Caki2 (cell line): ENCODE data around the gene NUP205. TPM values are rescaled to one million over a fixed set of nuclear protein-coding genes. Genes with fewer than 3 reads are reported as not detected.
A peak's percentile ranks its signal among the peaks of the same experiment; 100 is the strongest.

ENCODE experiments used
- DNase-seq: peaks from one replicate; pipeline ENCODE4 v3.0.0-alpha.2; 2015; ENCODE audit warnings: low read depth
- in situ Hi-C: cut with HindIII; loops from 2 replicates; pipeline ENCODE4 v1.10.0; 2016; ENCODE audit warnings: low sequenced_read_pairs, low pct_unique_long_range_greater_than_20kb, mixed read lengths
- total RNA-seq: library from RNA; depleted of rRNA; stranded (reverse); fragments of >200 nt; shearing (Covaris generic); gene quantifications from 2 replicates; pipeline ENCODE4 v1.2.3, GENCODE V29; 2014; ENCODE audit warnings: low replicate concordance

NUP205 gene
- total RNA-seq, 1 experiment from 2014 or later = 38.6 TPM

DNA sequence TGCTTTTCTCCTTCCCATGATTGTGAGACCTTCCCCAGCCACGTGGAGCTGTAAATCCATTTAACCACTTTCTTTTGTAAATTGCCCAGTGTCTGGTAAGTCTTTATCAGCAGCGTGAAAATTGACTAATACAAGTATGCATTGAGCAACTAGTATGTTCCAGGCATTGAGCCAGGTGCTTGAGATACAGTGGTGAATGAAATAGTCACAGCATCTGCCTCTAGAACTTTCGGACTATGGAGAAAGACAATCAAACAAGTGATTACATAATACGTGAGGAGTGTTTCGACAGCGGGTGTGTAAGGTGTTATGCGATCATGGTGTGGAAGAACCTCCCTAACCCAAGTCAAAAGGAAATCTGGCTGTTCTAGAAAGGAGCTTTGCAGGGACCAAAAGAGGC is 21.6 kb upstream of the NUP205 start:
- DNase-seq = no peak
- in situ Hi-C loops = no loop called here

DNA sequence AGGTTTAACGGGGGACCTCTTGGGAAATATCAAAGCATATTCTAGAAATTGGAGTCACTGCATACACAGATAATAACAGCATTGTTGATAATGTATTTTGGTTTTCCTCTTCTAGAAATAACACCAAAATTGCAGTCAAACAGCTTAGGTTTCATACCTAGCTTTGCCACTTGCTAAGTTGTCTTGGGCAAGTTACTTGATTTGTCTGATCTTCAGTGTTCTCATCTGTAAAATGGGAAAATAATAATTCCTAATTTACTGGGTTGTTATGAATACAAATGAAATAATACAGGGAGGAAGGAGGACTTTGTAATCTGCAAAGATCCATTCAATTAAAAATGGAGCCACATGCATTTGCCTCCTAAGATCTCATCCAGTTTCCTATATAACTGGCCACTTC is 20.3 kb upstream of the NUP205 start:
- in situ Hi-C loops = no loop called here
- no peak for DNase-seq

DNA sequence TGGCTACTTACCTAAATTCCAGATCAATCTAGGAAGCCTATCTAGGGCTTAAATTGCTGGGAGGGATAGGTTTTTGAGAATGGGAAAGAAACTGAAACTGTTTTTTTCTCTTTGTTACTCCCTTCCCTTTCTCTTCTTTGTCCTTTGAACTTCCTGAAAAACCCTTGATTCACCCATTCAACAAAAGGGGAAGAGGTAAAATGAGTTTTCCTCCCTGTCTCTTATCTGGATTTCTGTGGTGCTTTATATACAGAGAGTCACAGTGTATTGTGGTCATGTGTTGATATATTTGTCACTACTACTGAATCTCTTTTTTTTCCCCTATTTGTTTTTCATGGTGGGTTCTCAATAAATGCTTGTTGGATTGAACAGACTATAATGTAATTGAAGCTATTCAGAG is 19.8 kb upstream of the NUP205 start:
- DNase-seq = no peak
- in situ Hi-C loops = no loop called here

DNA sequence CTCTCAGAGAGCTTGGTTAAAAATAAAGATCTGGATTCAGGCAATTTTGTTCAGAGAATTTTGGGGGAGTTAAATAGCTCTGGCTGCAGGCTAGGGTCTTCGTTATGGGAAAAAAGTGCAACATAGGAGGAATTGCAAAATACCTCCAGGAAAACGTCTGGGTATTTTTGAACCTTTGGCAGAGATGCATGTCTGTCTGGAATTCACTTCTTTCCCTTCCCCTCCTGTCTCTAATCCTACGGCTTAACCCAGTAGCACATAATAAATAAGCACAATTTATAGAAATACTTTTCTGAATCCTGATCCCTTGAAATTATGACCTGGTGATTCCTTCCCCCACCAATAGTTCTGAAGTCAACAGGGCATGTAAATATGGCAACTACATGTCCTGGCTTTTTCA is 19.3 kb upstream of the NUP205 start:
- in situ Hi-C loops = no loop called here
- DNase-seq = no peak

DNA sequence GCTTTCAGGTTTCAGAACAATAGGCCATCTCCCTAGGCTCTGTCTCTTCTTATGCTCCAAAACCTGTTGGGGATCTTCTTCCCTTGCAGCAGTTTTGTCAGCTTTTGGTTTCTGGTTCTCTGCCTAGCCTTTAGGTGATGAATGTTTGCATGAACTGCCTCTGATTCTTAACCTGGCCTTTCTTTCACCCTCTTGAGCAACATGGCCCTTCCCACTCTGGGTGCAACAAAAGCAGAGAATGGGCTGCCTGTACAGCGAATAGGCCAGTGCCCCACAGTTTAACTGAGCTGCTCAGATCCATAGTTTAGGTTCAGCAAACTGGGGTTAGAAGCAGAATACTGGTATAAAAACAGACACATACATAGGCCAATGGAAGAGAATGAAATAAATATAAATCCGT is 18.1 kb upstream of the NUP205 start:
- no peak for DNase-seq
- in situ Hi-C loops = no loop called here

DNA sequence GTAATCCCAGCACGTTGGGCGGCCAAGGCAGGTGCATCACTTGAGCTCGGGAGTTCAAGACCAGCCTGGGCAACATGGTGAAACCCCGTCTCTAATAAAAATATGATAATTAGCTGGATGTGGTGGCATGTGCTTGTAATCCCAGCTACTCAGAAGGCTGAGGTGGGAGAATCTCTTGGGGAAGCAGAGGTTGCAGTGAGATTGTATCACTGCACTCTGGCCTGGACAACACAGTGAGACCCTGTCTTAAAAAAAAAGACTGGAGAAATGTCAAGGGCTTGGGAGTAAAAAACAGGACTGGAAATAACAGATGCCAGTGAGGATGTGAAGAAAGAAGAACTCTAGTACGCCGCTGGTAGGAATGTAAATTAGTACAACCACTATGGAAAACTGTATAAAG is 16.7 kb upstream of the NUP205 start:
- in situ Hi-C loops = no loop called here

DNA sequence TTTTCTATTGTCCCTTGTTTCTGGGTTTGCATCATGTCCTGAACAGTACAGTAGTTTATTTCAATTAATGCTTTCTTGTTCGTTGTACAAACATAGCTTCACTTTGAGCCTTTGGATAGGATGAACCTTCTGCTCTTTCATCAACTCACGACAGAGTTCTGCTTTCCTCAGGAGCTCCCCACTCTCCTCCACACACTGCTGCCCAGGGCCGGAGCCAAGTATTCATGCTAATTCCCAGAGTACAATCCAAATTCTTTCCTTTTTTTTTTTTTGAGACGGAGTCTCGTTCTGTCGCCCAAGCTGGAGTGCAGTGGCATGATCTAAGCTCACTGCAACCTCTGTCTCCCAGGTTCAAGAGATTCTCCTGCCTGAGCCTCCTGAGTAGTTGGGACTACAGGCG is 7.5 kb upstream of the NUP205 start:
- no peak for DNase-seq
- in situ Hi-C loops = no loop called here

More for the DNA sequence above, 16.7 kb upstream of the NUP205 start:
- DNase-seq = no peak

DNA sequence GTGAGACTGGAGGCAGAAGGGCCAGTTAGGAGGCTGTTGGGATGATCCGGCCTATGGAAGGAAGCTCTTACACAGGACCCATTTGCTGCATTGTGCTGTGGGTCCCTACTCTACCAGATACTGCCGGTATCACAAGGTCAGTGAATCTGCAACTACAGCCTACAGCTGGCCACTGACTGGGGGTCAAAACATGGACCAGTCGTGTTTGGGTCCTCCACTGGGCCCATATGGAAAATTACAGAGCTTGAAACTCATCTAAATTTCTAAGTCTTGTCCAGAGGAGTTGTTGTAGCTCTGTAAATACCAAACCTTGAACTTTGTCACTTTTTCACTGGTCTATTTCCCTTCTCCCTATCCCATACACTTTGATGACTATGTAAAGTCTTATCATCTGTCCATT is 5.6 kb upstream of the NUP205 start:
- no peak for DNase-seq
- in situ Hi-C loops = no loop called here

DNA sequence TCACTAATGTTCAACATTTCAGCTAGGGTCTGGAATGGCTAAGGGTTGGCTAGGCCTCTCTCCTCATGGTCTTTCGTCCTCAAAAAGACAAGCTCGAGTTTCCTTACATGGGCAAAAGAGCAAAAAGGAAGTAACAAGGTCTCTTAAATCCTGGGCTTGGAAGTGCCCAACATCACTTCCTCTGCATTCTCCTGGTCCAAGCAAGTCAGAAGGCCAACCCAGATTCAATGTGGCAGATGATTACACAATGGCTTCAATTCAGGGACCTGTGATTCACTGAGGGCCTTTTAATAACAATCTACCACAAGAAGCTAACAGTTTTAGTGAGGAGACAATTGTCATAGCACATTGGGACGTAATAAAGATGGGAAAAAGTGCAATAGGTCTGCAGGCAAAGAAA is 4.4 kb upstream of the NUP205 start:
- no peak for DNase-seq
- in situ Hi-C loops = no loop called here

DNA sequence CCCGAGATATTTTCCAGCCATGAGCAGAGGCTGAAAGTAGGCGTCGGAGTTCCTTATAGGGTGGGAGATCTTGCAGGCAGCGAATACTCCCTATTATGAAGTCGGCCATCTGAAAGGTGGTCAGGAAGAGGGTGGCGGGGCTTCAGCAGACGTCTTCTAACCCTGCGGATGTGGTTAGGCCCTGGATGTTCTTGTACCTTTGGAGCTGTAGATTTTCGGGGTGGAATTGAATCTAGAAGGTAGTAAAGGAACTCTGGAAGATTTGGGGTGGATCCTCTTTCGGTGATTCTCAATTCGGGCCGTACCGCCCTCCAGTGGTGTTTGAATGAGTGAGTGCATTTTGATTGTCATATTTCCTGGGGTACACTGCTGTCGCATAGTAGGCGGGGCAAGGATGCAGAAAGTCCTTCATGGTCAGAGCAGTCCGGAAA is 635 bp downstream of the NUP205 start:
- in situ Hi-C loops = no loop called here
- DNase-seq = peak; percentile 63

DNA sequence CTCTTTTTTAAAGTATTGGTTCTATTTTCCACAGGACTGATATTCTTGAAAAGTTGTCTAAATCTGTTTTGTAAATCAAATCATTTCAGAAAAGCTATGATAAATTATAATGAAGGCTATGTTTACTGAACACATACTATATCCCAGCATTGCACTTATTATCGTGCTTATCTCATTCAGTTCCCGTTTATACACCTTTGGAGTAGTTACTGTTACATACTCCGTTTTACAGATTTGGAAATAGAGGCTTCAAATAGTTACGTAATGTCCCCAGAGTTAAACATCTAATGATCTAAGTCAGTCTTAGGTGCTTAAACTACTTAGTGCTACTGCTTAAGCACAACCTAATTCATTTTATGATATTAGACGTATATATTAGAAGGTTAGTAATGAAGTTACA is 1.2 kb downstream of the NUP205 start:
- in situ Hi-C loops = no loop called here
- no peak for DNase-seq

DNA sequence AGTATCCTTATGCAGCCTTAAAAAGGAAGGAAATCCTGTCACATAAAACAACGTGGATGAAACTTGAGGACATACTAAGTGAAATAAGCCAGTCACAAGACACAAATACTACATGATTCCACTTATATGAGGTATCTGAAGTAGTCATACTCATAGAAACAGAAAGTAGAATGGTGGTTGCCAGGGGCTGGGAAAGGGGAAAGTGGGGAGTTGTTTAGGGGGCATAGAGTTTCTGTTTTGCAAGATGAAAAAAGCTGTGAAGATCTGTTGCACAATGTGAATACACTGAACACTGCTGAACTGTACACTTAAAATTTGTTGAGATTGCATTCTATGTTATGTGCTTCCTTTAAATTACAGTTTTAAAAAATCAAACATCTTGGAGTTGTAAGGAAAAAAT is 2.9 kb downstream of the NUP205 start:
- no peak for DNase-seq
- in situ Hi-C loops = no loop called here

DNA sequence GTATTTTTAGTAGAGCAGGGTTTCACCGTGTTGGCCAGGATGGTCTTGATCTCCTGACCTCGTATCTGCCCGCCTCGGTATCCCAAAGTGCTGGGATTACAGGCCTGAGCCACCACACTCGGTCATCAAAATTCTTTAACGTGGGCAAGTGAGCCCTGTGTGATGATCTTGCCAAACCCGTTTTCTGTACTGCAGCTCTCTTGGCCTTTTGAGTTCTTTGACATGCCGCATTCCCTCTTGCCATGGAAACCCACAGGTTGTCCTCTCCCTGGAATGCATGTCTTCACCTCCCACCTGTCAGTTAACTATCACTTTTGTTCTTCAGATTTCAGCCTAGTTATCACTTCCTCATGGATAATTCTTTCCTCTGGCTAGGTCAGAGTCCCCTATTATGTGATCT is 5.0 kb downstream of the NUP205 start:
- in situ Hi-C loops = no loop called here
- no peak for DNase-seq

DNA sequence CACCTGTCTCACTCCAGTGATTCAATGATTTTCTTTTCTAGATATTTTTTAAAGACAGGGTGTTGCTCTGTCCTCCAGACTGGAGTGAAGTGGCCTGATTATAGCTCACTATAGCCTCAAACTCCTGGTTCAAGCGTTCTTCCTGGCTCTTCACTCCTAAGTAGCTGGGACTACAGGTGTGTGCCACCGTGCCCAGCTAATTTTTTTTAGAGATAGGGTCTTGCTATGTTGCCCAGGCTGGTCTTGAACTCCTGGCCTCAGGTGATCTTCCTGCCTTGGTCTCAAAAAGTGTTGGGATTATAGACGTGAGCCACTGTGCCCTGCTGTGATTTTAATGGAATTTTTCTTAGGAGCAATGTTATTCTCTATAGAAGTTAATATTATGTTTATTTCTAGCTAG is 14.1 kb downstream of the NUP205 start:
- in situ Hi-C loops = no loop called here
- DNase-seq = no peak

DNA sequence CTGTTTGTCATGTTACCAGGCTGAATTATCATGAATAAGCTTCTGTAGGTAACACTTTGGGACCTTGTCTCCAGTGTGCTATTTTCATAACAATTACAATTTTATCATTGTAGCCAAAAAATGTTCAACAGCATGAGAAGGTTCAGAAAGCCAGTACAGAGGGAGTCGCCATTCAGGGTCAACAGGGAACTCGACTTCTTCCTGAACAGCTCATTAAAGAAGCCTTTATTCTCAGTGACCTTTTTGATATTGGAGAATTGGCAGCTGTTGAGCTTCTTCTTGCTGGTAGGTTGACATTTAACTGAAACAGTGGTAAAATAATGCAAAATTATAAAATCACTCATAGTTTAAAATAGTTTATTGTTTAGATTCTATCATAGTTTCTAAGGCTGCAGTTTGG is 15.8 kb downstream of the NUP205 start:
- no peak for DNase-seq
- in situ Hi-C loops = no loop called here

DNA sequence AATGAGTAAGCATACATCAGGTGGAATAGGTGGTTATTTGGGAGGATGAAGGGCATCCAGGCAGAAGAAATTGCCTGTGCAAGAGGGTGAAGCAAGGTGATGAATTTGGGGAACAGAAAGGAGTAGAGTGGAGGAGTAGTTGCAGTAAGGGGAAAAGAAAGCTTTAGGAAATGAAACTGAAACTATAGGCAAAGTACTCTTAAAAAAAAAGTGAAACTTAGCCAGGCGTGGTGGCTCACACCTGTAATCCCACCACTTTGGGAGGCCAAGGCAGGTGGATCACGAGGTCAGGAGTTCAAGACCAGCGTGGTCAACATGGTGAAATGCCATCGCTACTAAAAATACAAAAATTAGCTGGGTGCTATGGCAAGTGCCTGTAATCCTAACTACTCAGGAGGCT is 17.6 kb downstream of the NUP205 start:
- DNase-seq = no peak
- in situ Hi-C loops = no loop called here

DNA sequence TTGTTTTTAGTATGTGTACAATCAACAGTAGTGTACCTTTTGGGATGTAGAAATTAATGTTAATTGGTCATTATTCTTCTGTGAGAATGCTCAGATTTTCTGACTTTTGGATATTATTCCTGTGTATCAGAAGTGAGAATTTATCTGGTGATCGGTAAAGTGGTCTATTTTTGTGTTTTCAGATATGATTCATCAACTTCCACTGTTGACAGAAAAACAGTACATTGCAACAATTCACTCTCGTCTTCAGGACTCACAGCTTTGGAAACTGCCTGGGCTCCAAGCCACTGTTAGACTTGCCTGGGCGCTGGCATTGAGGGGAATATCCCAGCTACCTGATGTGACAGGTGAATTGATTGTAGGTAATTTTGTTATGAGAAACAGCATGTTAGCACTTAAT is 20.9 kb downstream of the NUP205 start:
- in situ Hi-C loops = no loop called here
- no peak for DNase-seq

DNA sequence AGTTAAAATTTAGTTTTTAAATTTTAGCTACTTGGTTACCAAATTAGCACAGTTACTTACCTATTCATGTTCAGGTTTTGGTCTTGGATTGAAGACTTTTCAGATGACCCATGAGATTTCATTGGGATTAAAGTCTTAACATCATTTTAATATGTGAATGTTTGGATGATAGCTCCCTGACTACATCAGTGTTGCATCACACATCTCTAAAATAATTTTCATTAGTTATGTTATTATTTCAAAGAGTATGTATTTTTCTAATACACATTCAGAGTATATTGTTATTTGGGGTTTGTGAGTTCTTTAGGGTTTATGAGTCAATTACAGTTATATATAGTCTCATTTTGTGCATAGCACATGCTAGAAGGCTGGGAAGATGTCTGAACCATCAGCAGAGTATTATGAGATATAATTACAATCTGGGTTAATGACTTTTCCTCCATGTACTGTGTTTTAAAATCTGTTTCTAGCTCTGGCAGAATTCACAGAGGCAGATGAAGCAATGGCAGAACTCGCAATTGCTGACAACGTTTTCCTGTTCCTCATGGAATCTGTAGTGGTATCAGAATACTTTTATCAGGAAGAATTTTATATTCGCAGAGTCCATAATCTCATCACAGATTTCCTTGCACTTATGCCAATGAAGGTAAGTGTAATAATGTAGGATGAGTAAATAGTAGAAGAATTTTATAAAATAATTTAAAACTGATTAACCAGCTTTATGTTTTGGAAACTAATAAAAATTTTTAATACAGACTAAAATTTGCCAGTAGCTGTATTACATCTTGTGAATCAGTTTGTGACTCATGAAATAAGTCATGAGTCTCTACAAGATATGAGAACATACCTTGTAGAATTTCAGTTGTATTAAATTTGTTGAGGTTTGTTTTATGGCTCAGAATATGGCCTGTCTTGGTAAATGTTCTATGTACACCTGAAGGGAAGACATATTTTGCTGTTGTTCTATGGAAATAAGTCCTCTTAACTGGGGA is 26.9 kb downstream of the NUP205 start:
- in situ Hi-C loops = no loop called here

DNA sequence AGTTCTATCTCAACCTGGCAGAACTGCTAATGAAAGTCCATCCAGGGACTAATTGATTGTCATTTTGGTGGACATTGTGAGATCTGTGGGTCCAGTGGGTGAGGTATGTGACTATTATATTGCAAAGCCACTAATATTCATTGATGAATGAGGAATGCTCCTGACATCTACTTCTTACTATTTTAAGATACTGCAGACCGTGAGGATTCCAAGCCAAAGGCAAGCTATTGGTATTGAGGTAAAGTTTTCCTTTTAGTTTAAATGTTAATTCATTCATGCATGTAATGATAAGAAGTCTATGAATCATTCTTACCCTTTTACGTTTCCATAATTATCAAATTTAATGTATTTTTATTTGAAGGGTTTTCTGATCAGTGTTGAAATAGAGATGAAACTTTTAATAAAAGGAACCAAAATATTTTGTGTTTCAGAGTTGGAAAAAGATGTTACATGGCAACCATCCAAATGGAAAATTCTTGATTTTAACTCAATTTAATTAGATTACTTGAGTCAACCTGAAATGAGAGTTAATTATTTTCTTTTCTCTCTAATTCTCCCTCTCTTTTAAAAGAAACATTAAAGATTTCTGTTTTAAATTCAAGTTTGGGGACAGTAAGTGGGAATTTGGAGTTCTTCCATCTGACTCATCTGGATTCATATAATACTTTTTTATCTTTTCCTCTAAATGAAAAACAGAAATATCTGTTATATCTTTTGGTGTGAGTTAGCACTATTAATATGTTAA is 39.6 kb downstream of the NUP205 start:
- DNase-seq = no peak
- in situ Hi-C loops = no loop called here

More for the DNA sequence above, 26.9 kb downstream of the NUP205 start:
- DNase-seq = no peak
